OCI-LY1 (cell line): Measurements from ENCODE around the gene HSFX3.

ENCODE experiments used
- CTCF ChIP-seq: fragments of 200-600 bp; sonication (generic), shearing (Covaris generic); IDR thresholded peaks from 2 replicates; pipeline ENCODE4 v1.5.1; 2017; ENCODE audit warnings: mild to moderate bottlenecking, antibody characterized with exemption, low read length, moderate library complexity, mixed read lengths
- EZH2 ChIP-seq: fragments of 200-600 bp; sonication (generic), shearing (Covaris generic); IDR thresholded peaks from 2 replicates; pipeline ENCODE4 v1.8.0; 2017; ENCODE audit warnings: borderline replicate concordance, mixed run types, mild to moderate bottlenecking, antibody characterized with exemption, low read length, moderate library complexity, mixed read lengths

- TF ChIP-seq CTCF (no peak), EZH2 (no peak)
Measured at GRCh38 chrX:149528381-149528780, 21.3 kb downstream of the HSFX3 start.
